GM23338 (cell line): ENCODE results near the gene CASS4. TPM values are rescaled to one million over a fixed set of nuclear protein-coding genes. Genes with fewer than 3 reads are reported as not detected.

ENCODE experiments used
- ATAC-seq: fragments of 200-7000 bp; cut with Tn5 transposase; 3 replicates; pipeline ENCODE4 v1.9.1; 2020
- DNase-seq: peaks from one replicate; pipeline ENCODE4 v3.0.0-alpha.2; 2015; ENCODE audit warnings: low spot score
- H2AFZ ChIP-seq: fragments of 200-600 bp; sonication (generic); 2 replicates; pipeline ENCODE4 v1.8.0; 2016; ENCODE audit warnings: antibody characterized with exemption, mild to moderate bottlenecking, moderate library complexity
- H3F3A ChIP-seq: fragments of 200-600 bp; sonication (generic); replicated peaks from 2 replicates; pipeline ENCODE4 v1.8.0; 2017; ENCODE audit warnings: antibody characterized with exemption, mixed run types, low read depth
- H3K27ac ChIP-seq: fragments of 200-600 bp; sonication (generic); 2 replicates; pipeline ENCODE4 v1.6.1; 2016; ENCODE audit warnings: low read depth
- H3K27me3 ChIP-seq: fragments of 200-600 bp; sonication (generic); 2 replicates; pipeline ENCODE4 v1.8.0; 2016; ENCODE audit warnings: mild to moderate bottlenecking, mixed run types, moderate library complexity; ENCODE audit not compliant: insufficient read depth
- H3K36me3 ChIP-seq: fragments of 200-600 bp; sonication (generic); 2 replicates; pipeline ENCODE4 v1.8.0; 2016; ENCODE audit warnings: mild to moderate bottlenecking; ENCODE audit not compliant: insufficient read depth
- H3K4me1 ChIP-seq: fragments of 200-600 bp; sonication (generic); 2 replicates; pipeline ENCODE4 v1.8.0; 2016; ENCODE audit warnings: mild to moderate bottlenecking, moderate library complexity; ENCODE audit not compliant: insufficient read depth
- H3K4me2 ChIP-seq: fragments of 200-600 bp; sonication (generic); 2 replicates; pipeline ENCODE4 v1.7.1; 2017; ENCODE audit warnings: mixed run types
- H3K4me3 ChIP-seq: fragments of 200-600 bp; sonication (generic); 2 replicates; pipeline ENCODE4 v1.6.1; 2016; ENCODE audit warnings: mixed run types
- H3K79me2 ChIP-seq: fragments of 200-600 bp; sonication (generic); replicated peaks from 2 replicates; pipeline ENCODE4 v1.8.0; 2017; ENCODE audit warnings: mild to moderate bottlenecking; ENCODE audit not compliant: insufficient read depth
- H3K9me2 ChIP-seq: fragments of 200-600 bp; sonication (generic); 2 replicates; pipeline ENCODE4 v1.8.0; 2017; ENCODE audit not compliant: insufficient read depth
- H4K20me1 ChIP-seq: fragments of 200-600 bp; sonication (generic); replicated peaks from 2 replicates; pipeline ENCODE4 v1.8.0; 2017; ENCODE audit warnings: mild to moderate bottlenecking; ENCODE audit not compliant: insufficient read depth
- H3K27ac Mint-ChIP-seq: 2 replicates; pipeline ENCODE4 v1.8.0; 2020; ENCODE audit warnings: inconsistent platforms, mild to moderate bottlenecking, moderate library complexity, mixed read lengths
- H3K27me3 Mint-ChIP-seq: 3 replicates; pipeline ENCODE4 v1.8.0; 2022; ENCODE audit warnings: low read depth, mild to moderate bottlenecking, moderate library complexity, mixed read lengths, inconsistent platforms; ENCODE audit not compliant: insufficient read depth, poor library complexity
- H3K36me3 Mint-ChIP-seq: 3 replicates; pipeline ENCODE4 v1.8.0; 2021; ENCODE audit warnings: low read depth, mild to moderate bottlenecking, inconsistent platforms, moderate library complexity, mixed read lengths
- H3K4me1 Mint-ChIP-seq: 3 replicates; pipeline ENCODE4 v1.8.0; 2020; ENCODE audit warnings: mild to moderate bottlenecking, inconsistent platforms, mixed read lengths
- H3K4me3 Mint-ChIP-seq: 3 replicates; pipeline ENCODE4 v1.8.0; 2021; ENCODE audit warnings: moderate library complexity, mild to moderate bottlenecking, inconsistent platforms, mixed read lengths
- H3K9me3 Mint-ChIP-seq: 3 replicates; pipeline ENCODE4 v1.8.0; 2020; ENCODE audit warnings: moderate library complexity, mild to moderate bottlenecking, inconsistent platforms, mixed read lengths
- CREB1 ChIP-seq: fragments of 250-450 bp; sonication (Bioruptor Pico); IDR thresholded peaks from 2 replicates; pipeline ENCODE4 v1.5.0; 2020; ENCODE audit warnings: low read depth, mild to moderate bottlenecking, moderate library complexity
- EZH2 ChIP-seq: fragments of 200-600 bp; sonication (generic); IDR thresholded peaks from one replicate; pipeline ENCODE4 v1.8.0; 2017; ENCODE audit warnings: antibody characterized with exemption, mild to moderate bottlenecking, low read depth; ENCODE audit not compliant: unreplicated experiment
- EZH2phosphoT487 ChIP-seq: fragments of 200-600 bp; sonication (generic); IDR thresholded peaks from one replicate; pipeline ENCODE4 v1.8.1; 2018; ENCODE audit warnings: antibody characterized with exemption; ENCODE audit not compliant: unreplicated experiment
- JUNB ChIP-seq: IDR thresholded peaks from one replicate; pipeline ENCODE4 v1.6.1; 2016; ENCODE audit warnings: antibody characterized with exemption; ENCODE audit not compliant: unreplicated experiment
- NANOG ChIP-seq: IDR thresholded peaks from 2 replicates; pipeline ENCODE4 v1.6.1; 2016; ENCODE audit warnings: antibody characterized with exemption, borderline replicate concordance
- POLR2AphosphoS5 ChIP-seq: IDR thresholded peaks from 2 replicates; pipeline ENCODE4 v1.6.1; 2016; ENCODE audit warnings: antibody characterized with exemption, low read depth
- STAT1 ChIP-seq: IDR thresholded peaks from one replicate; pipeline ENCODE4 v1.6.1; 2016; ENCODE audit warnings: antibody characterized with exemption; ENCODE audit not compliant: unreplicated experiment
- ZNF114 ChIP-seq: fragments of 250-450 bp; sonication (Bioruptor Pico); IDR thresholded peaks from 2 replicates; pipeline ENCODE4 v1.5.0; 2020; ENCODE audit warnings: mild to moderate bottlenecking, moderate library complexity
- ZNF331 ChIP-seq: fragments of 250-450 bp; sonication (Bioruptor Pico); IDR thresholded peaks from 2 replicates; pipeline ENCODE4 v1.5.0; 2020; ENCODE audit warnings: low read depth, mild to moderate bottlenecking, moderate library complexity
- polyA plus RNA-seq: library from polyadenylated mRNA; unstranded; fragments of >200 nt; fragmentation: Nextera tagmentation; extraction: Ambion mirVana; gene quantifications from 2 replicates; pipeline ENCODE4 v1.2.1, GENCODE V29; 2016
- total RNA-seq: library from RNA; depleted of rRNA; stranded (reverse); fragments of >200 nt; shearing (Covaris generic); gene quantifications from 2 replicates; pipeline ENCODE4 v1.2.3, GENCODE V29; 2014
- TF ChIP-seq, protein P1 (sequence below): IDR thresholded peaks from 2 replicates; pipeline ENCODE4 v1.6.1; 2016; ENCODE audit warnings: antibody characterized with exemption
- TF ChIP-seq, protein P2 (sequence below), 2 experiments: fragments of 200-600 bp in 1 of 2; sonication (generic) in 1 of 2; conservative IDR thresholded peaks; 2 replicates each; pipeline versions ENCODE4 v1.5.1 to v1.6.1; 2016 to 2017; ENCODE audit warnings: antibody characterized with exemption in 2 of 2, low read depth in 2 of 2, mild to moderate bottlenecking in 2 of 2, moderate library complexity in 1 of 2
- TF ChIP-seq, protein P3 (sequence below): IDR thresholded peaks from one replicate; pipeline ENCODE4 v1.6.1; 2018; ENCODE audit warnings: antibody characterized with exemption; ENCODE audit not compliant: unreplicated experiment
- TF ChIP-seq, protein P4 (sequence below): fragments of 250-450 bp; sonication (Bioruptor Pico); IDR thresholded peaks from 2 replicates; pipeline ENCODE4 v1.5.0; 2020; ENCODE audit warnings: mild to moderate bottlenecking, moderate library complexity

CASS4 gene
- total and polyA plus RNA-seq, 2 experiments from 2014 or later, result not detected

DNA sequence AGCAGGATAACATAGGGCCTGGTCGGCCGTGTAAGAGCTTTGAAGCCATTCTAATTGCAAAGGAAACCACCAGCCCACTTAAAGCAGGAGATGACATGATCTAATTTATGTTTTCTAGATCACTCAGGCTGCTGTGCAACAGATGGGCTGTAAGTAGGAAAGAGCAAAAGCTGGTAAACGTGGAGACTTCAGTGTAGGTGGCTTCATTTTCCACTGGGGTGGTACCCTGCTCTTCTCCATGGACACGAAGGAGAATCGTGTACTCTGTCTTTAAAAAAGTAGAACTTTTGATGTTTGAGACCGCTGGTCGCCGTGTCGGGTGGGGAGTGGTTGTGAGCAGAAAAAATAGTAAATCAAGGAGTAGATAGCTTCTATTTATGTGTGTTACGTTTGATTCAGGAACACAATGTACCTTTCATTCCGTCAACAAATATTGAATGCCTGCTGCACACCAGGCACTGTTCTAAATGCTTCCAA lies 6.4 kb downstream of the CASS4 start:
- TF ChIP-seq EZH2phosphoT487 (no peak), CREB1 (no peak), ZNF114 (CRISPR knock-in tag) (no peak), NANOG (no peak), EZH2 (no peak), JUNB (no peak), POLR2AphosphoS5 (no peak), STAT1 (no peak), ZNF331 (CRISPR knock-in tag) (no peak)
- TF ChIP-seq, protein P1, sequence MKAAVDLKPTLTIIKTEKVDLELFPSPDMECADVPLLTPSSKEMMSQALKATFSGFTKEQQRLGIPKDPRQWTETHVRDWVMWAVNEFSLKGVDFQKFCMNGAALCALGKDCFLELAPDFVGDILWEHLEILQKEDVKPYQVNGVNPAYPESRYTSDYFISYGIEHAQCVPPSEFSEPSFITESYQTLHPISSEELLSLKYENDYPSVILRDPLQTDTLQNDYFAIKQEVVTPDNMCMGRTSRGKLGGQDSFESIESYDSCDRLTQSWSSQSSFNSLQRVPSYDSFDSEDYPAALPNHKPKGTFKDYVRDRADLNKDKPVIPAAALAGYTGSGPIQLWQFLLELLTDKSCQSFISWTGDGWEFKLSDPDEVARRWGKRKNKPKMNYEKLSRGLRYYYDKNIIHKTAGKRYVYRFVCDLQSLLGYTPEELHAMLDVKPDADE, result no peak
- TF ChIP-seq, protein P2, sequence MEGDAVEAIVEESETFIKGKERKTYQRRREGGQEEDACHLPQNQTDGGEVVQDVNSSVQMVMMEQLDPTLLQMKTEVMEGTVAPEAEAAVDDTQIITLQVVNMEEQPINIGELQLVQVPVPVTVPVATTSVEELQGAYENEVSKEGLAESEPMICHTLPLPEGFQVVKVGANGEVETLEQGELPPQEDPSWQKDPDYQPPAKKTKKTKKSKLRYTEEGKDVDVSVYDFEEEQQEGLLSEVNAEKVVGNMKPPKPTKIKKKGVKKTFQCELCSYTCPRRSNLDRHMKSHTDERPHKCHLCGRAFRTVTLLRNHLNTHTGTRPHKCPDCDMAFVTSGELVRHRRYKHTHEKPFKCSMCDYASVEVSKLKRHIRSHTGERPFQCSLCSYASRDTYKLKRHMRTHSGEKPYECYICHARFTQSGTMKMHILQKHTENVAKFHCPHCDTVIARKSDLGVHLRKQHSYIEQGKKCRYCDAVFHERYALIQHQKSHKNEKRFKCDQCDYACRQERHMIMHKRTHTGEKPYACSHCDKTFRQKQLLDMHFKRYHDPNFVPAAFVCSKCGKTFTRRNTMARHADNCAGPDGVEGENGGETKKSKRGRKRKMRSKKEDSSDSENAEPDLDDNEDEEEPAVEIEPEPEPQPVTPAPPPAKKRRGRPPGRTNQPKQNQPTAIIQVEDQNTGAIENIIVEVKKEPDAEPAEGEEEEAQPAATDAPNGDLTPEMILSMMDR (conservative IDR thresholded peaks at IDR 0.05; ENCODE audit: low read depth in 2 of 2), result no peak
- TF ChIP-seq, protein P3, sequence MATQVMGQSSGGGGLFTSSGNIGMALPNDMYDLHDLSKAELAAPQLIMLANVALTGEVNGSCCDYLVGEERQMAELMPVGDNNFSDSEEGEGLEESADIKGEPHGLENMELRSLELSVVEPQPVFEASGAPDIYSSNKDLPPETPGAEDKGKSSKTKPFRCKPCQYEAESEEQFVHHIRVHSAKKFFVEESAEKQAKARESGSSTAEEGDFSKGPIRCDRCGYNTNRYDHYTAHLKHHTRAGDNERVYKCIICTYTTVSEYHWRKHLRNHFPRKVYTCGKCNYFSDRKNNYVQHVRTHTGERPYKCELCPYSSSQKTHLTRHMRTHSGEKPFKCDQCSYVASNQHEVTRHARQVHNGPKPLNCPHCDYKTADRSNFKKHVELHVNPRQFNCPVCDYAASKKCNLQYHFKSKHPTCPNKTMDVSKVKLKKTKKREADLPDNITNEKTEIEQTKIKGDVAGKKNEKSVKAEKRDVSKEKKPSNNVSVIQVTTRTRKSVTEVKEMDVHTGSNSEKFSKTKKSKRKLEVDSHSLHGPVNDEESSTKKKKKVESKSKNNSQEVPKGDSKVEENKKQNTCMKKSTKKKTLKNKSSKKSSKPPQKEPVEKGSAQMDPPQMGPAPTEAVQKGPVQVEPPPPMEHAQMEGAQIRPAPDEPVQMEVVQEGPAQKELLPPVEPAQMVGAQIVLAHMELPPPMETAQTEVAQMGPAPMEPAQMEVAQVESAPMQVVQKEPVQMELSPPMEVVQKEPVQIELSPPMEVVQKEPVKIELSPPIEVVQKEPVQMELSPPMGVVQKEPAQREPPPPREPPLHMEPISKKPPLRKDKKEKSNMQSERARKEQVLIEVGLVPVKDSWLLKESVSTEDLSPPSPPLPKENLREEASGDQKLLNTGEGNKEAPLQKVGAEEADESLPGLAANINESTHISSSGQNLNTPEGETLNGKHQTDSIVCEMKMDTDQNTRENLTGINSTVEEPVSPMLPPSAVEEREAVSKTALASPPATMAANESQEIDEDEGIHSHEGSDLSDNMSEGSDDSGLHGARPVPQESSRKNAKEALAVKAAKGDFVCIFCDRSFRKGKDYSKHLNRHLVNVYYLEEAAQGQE, result no peak
- TF ChIP-seq, protein P4, sequence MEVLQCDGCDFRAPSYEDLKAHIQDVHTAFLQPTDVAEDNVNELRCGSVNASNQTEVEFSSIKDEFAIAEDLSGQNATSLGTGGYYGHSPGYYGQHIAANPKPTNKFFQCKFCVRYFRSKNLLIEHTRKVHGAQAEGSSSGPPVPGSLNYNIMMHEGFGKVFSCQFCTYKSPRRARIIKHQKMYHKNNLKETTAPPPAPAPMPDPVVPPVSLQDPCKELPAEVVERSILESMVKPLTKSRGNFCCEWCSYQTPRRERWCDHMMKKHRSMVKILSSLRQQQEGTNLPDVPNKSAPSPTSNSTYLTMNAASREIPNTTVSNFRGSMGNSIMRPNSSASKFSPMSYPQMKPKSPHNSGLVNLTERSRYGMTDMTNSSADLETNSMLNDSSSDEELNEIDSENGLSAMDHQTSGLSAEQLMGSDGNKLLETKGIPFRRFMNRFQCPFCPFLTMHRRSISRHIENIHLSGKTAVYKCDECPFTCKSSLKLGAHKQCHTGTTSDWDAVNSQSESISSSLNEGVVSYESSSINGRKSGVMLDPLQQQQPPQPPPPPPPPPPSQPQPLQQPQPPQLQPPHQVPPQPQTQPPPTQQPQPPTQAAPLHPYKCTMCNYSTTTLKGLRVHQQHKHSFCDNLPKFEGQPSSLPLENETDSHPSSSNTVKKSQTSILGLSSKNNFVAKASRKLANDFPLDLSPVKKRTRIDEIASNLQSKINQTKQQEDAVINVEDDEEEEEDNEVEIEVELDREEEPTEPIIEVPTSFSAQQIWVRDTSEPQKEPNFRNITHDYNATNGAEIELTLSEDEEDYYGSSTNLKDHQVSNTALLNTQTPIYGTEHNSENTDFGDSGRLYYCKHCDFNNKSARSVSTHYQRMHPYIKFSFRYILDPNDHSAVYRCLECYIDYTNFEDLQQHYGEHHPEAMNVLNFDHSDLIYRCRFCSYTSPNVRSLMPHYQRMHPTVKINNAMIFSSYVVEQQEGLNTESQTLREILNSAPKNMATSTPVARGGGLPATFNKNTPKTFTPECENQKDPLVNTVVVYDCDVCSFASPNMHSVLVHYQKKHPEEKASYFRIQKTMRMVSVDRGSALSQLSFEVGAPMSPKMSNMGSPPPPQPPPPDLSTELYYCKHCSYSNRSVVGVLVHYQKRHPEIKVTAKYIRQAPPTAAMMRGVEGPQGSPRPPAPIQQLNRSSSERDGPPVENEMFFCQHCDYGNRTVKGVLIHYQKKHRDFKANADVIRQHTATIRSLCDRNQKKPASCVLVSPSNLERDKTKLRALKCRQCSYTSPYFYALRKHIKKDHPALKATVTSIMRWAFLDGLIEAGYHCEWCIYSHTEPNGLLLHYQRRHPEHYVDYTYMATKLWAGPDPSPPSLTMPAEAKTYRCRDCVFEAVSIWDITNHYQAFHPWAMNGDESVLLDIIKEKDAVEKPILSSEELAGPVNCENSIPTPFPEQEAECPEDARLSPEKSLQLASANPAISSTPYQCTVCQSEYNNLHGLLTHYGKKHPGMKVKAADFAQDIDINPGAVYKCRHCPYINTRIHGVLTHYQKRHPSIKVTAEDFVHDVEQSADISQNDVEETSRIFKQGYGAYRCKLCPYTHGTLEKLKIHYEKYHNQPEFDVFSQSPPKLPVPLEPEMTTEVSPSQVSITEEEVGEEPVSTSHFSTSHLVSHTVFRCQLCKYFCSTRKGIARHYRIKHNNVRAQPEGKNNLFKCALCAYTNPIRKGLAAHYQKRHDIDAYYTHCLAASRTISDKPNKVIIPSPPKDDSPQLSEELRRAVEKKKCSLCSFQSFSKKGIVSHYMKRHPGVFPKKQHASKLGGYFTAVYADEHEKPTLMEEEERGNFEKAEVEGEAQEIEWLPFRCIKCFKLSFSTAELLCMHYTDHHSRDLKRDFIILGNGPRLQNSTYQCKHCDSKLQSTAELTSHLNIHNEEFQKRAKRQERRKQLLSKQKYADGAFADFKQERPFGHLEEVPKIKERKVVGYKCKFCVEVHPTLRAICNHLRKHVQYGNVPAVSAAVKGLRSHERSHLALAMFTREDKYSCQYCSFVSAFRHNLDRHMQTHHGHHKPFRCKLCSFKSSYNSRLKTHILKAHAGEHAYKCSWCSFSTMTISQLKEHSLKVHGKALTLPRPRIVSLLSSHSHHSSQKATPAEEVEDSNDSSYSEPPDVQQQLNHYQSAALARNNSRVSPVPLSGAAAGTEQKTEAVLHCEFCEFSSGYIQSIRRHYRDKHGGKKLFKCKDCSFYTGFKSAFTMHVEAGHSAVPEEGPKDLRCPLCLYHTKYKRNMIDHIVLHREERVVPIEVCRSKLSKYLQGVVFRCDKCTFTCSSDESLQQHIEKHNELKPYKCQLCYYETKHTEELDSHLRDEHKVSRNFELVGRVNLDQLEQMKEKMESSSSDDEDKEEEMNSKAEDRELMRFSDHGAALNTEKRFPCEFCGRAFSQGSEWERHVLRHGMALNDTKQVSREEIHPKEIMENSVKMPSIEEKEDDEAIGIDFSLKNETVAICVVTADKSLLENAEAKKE, result no peak
- Histone ChIP-seq H3K27ac (no peak overlapping the region), H3F3A (no peaks in the 10 kb centered on the region), H3K9me2 (no peaks in the 10 kb centered on the region), H2AFZ (no peak overlapping the region), H4K20me1 (no peaks in the 10 kb centered on the region), H3K4me2 (no peak overlapping the region), H3K4me1 (no peaks in the 10 kb centered on the region), H3K36me3 (no peaks in the 10 kb centered on the region), H3K27me3 (peaks cover 3% of the 10 kb centered on the region; the same call in 1 of the 2 replicates), H3K79me2 (no peaks in the 10 kb centered on the region), H3K4me3 (no peak overlapping the region)
- H3K27me3 Mint-ChIP-seq, result peaks cover 19% of the 10 kb centered on the region
- ATAC-seq, result no peak
- H3K9me3 Mint-ChIP-seq, result no peaks in the 10 kb centered on the region
- H3K4me3 Mint-ChIP-seq, result no peak overlapping the region
- H3K4me1 Mint-ChIP-seq, result peaks cover 15% of the 10 kb centered on the region
- no peak overlapping the region for H3K27ac Mint-ChIP-seq
- H3K36me3 Mint-ChIP-seq, result no peaks in the 10 kb centered on the region
- no peak for DNase-seq
